ENCODE data around the gene RUBCN.

RUBCN gene

DNA sequence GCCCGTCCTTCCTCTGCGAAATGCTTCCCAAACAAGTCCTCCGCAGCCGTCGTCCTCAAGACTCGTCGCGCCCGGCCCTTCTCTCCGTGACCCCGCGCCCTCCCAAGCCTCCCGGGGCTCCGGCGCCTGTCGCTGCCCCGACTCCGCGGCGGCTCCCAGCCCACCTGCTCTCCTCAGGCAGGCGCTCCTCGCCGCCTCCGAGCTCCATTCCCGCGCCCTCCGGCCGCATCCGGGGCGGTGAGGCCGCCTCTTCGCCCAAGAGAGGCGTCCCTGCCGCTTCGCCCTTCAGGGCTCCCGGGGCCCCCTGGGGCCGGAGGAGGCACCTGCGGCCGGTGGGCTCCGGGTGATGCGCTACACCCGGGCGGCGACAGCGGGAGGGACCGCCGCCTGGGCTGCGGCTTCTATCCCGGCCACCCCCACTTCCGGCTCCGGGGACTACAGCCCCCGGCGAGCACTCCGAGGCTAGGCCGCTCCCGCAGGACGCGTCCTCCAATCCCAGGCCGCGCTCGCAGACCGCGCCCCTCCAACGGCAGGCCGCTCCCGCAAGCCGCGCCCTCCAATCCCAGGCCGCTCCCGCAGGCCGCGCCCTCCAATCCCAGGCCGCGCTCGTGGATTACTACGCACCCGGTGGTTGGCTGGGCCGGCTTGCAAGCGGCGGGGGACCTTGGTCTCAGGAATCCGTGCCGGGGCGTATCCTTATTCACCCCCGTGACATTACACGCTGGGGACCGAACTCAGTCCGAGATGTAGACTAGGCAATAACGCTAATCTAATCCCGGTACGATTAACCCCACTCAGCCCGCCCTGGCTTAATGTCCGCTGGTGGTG lies at the start of gene RUBCN:
TSS of gene RUBCN (minus strand) at position 414 of the 828 bp plus-strand sequence. CDS start at position 229, 185 bp downstream.
- Histone ChIP-seq H3K36me3 (ENCODE audit: control insufficient read depth, insufficient read depth, low read length, severe bottlenecking) (no peaks in the 10 kb centered on the region), H3K4me1 (ENCODE audit: control insufficient read depth, insufficient read depth, low read length) (peaks cover 11% of the 10 kb centered on the region), H3K9me3 (ENCODE audit: control insufficient read depth, low read length) (no peaks in the 10 kb centered on the region), H3K4me3 (ENCODE audit: low read length) (peak within 1 kb of the TSS; percentile 94), H3K9ac (ENCODE audit: low read length) (peak within 1 kb of the TSS; percentile 90), H3K27me3 (replicated peaks; ENCODE audit: control insufficient read depth, insufficient read depth, low read length) (no peaks in the 10 kb centered on the region)
- DNase-seq (ENCODE audit: low read depth) = peak; percentile 99

DNA sequence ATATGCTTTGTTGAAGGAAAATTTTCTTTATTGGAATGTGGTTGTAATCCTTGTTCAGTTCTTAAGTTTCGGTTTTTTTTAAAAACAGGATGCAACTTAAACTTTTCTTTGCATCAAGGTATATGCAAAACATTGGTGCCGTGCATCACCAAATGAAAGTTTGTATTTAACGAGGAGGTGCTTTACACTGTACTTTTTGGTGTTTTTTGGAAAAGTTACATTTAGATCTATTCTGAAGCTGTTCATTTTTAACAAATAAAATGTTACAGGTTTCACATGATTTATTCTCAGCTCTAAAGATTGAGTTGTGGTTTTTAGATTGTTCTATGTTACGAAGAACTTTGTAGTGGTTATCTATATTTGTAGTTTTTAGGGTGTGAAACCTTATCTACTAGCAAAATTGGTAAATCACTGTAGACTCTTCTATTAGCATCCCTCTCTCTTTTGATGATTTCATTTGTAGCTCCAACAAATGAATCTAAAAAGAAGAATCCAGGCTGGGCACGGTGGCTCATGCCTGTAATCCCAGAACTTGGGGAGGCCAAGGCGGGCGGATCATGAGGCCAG lies 47.4 kb upstream of the RUBCN start:
- no peak overlapping the region for H3K4me3 ChIP-seq (ENCODE audit: low read length)
- no peaks in the 10 kb centered on the region for H3K27me3 ChIP-seq (replicated peaks; ENCODE audit: control insufficient read depth, insufficient read depth, low read length)
- no peak overlapping the region for H3K9ac ChIP-seq (ENCODE audit: low read length)
- no peaks in the 10 kb centered on the region for H3K4me1 ChIP-seq (ENCODE audit: control insufficient read depth, insufficient read depth, low read length)
- peaks cover 52% of the 10 kb centered on the region for H3K36me3 ChIP-seq (ENCODE audit: control insufficient read depth, insufficient read depth, low read length, severe bottlenecking)
- DNase-seq (ENCODE audit: low read depth) = no peak
- H3K9me3 ChIP-seq (ENCODE audit: control insufficient read depth, low read length) = no peaks in the 10 kb centered on the region

DNA sequence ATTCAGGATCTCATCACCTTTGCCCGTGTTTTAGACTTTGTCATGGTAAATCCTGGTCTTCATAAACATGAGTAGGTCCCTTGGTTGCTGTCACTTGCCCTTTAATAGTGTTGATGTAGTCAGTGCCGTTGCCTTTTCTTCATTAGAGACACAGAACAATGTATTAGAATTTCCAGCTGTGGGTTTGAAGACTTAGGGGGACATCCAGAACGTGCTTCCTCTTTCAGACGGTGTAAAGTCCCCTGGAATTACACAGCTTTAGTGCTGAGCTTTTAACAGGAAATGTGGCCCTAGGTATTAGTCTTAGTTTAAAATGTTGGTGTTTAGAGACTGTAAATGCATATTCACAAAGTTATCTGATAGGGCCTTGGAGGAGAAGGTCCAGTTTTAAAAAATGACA lies 45.5 kb upstream of the RUBCN start:
- Histone ChIP-seq H3K27me3 (replicated peaks; ENCODE audit: control insufficient read depth, insufficient read depth, low read length) (no peaks in the 10 kb centered on the region), H3K36me3 (ENCODE audit: control insufficient read depth, insufficient read depth, low read length, severe bottlenecking) (peaks cover 70% of the 10 kb centered on the region), H3K4me1 (ENCODE audit: control insufficient read depth, insufficient read depth, low read length) (no peaks in the 10 kb centered on the region), H3K9ac (ENCODE audit: low read length) (no peak overlapping the region), H3K9me3 (ENCODE audit: control insufficient read depth, low read length) (no peaks in the 10 kb centered on the region), H3K4me3 (ENCODE audit: low read length) (no peak overlapping the region)
- DNase-seq (ENCODE audit: low read depth) = no peak

- H3K9ac ChIP-seq (ENCODE audit: low read length) = no peak overlapping the region
- no peaks in the 10 kb centered on the region for H3K9me3 ChIP-seq (ENCODE audit: control insufficient read depth, low read length)
- H3K27me3 ChIP-seq (replicated peaks; ENCODE audit: control insufficient read depth, insufficient read depth, low read length) = no peaks in the 10 kb centered on the region
- H3K4me3 ChIP-seq (ENCODE audit: low read length) = no peak overlapping the region
- DNase-seq (ENCODE audit: low read depth) = no peak
- H3K4me1 ChIP-seq (ENCODE audit: control insufficient read depth, insufficient read depth, low read length) = no peaks in the 10 kb centered on the region
- peaks cover 79% of the 10 kb centered on the region for H3K36me3 ChIP-seq (ENCODE audit: control insufficient read depth, insufficient read depth, low read length, severe bottlenecking)
Observed at GRCh38 chr3:197775317-197775716, 38.6 kb upstream of the RUBCN start.

DNA sequence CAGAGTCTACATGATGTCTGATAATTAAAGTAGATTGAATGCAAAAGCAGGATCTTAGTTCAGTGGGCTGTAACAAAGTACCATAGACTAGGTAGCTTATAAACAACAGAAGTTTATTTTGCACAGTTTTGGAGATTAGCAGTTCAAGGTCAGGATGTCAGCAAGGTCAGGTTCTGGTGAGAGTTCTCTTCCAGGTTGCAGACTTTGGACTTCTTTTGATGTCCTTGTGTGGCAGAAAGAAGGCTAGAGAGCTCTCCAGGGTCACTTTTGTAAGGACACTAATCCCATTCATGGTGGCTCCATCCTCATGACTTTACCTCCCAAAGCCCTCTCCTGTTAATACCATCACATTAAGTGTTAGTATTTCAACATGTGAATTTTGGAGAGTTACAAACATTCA lies 25.1 kb upstream of the RUBCN start:
- Histone ChIP-seq H3K9me3 (ENCODE audit: control insufficient read depth, low read length) (no peaks in the 10 kb centered on the region), H3K9ac (ENCODE audit: low read length) (no peak overlapping the region), H3K4me1 (ENCODE audit: control insufficient read depth, insufficient read depth, low read length) (peaks cover 3% of the 10 kb centered on the region), H3K27me3 (replicated peaks; ENCODE audit: control insufficient read depth, insufficient read depth, low read length) (no peaks in the 10 kb centered on the region), H3K36me3 (ENCODE audit: control insufficient read depth, insufficient read depth, low read length, severe bottlenecking) (peaks cover 43% of the 10 kb centered on the region), H3K4me3 (ENCODE audit: low read length) (no peak overlapping the region)
- no peak for DNase-seq (ENCODE audit: low read depth)

GRCh38 chr3:197758512-197758911 lies 21.8 kb upstream of the RUBCN start:
- peaks cover 13% of the 10 kb centered on the region for H3K4me1 ChIP-seq (ENCODE audit: control insufficient read depth, insufficient read depth, low read length)
- no peaks in the 10 kb centered on the region for H3K27me3 ChIP-seq (replicated peaks; ENCODE audit: control insufficient read depth, insufficient read depth, low read length)
- H3K9ac ChIP-seq (ENCODE audit: low read length) = no peak overlapping the region
- no peak for DNase-seq (ENCODE audit: low read depth)
- H3K36me3 ChIP-seq (ENCODE audit: control insufficient read depth, insufficient read depth, low read length, severe bottlenecking) = peaks cover 22% of the 10 kb centered on the region
- no peak overlapping the region for H3K4me3 ChIP-seq (ENCODE audit: low read length)
- H3K9me3 ChIP-seq (ENCODE audit: control insufficient read depth, low read length) = no peaks in the 10 kb centered on the region

DNA sequence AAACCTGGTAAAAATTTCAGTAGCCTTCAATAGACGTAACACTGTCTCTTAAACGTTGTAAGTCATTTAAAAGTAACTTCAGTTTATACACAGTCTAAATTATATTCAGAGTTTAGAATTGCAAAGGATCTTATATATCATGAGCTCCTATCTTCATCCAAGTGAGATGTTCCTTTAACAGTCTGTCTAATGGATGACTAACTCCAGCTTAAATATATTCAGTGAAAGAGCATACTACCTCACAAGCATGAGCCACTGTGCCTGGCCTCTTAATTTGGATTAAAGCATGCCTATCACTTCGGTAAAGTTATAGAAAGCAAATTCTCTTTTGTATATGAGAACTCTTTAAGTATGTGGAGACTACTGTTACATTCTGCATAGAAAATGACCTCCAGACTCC lies 20.0 kb upstream of the RUBCN start:
- Histone ChIP-seq H3K9me3 (ENCODE audit: control insufficient read depth, low read length) (no peaks in the 10 kb centered on the region), H3K9ac (ENCODE audit: low read length) (no peak overlapping the region), H3K4me1 (ENCODE audit: control insufficient read depth, insufficient read depth, low read length) (peaks cover 20% of the 10 kb centered on the region), H3K4me3 (ENCODE audit: low read length) (peak overlapping the region; percentile 55), H3K27me3 (replicated peaks; ENCODE audit: control insufficient read depth, insufficient read depth, low read length) (no peaks in the 10 kb centered on the region), H3K36me3 (ENCODE audit: control insufficient read depth, insufficient read depth, low read length, severe bottlenecking) (peaks cover 11% of the 10 kb centered on the region)
- DNase-seq (ENCODE audit: low read depth) = no peak

DNA sequence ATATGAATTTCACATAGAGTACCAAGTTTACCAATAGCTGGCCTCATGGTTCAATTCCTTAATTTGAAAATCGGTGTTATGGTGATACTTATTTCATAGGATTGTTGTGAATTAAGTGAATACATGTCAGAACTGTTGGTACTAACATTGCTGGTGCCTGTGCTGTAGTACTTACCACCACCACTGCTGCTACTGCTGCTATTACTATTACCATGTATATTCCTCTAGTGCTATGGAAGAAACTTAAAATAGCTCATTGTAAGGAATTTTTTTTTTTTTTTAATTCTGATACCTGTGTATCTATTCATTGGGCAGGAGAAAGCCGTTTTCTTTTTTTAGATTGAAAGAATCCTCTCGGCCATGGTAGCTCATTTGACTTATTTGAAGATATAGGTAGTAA lies 16.6 kb upstream of the RUBCN start:
- Histone ChIP-seq H3K4me3 (ENCODE audit: low read length) (no peak overlapping the region), H3K9ac (ENCODE audit: low read length) (no peak overlapping the region), H3K9me3 (ENCODE audit: control insufficient read depth, low read length) (no peaks in the 10 kb centered on the region), H3K36me3 (ENCODE audit: control insufficient read depth, insufficient read depth, low read length, severe bottlenecking) (peaks cover 4% of the 10 kb centered on the region), H3K4me1 (ENCODE audit: control insufficient read depth, insufficient read depth, low read length) (peaks cover 42% of the 10 kb centered on the region), H3K27me3 (replicated peaks; ENCODE audit: control insufficient read depth, insufficient read depth, low read length) (no peaks in the 10 kb centered on the region)
- peak; percentile 13 for DNase-seq (ENCODE audit: low read depth)

- Histone ChIP-seq H3K4me3 (ENCODE audit: low read length) (peak overlapping the region; percentile 97), H3K36me3 (ENCODE audit: control insufficient read depth, insufficient read depth, low read length, severe bottlenecking) (no peaks in the 10 kb centered on the region), H3K9ac (ENCODE audit: low read length) (no peak overlapping the region), H3K9me3 (ENCODE audit: control insufficient read depth, low read length) (no peaks in the 10 kb centered on the region), H3K4me1 (ENCODE audit: control insufficient read depth, insufficient read depth, low read length) (peaks cover 43% of the 10 kb centered on the region), H3K27me3 (replicated peaks; ENCODE audit: control insufficient read depth, insufficient read depth, low read length) (no peaks in the 10 kb centered on the region)
- DNase-seq (ENCODE audit: low read depth) = peak; percentile 15
Observed at GRCh38 chr3:197752107-197752506, 15.4 kb upstream of the RUBCN start.

DNA sequence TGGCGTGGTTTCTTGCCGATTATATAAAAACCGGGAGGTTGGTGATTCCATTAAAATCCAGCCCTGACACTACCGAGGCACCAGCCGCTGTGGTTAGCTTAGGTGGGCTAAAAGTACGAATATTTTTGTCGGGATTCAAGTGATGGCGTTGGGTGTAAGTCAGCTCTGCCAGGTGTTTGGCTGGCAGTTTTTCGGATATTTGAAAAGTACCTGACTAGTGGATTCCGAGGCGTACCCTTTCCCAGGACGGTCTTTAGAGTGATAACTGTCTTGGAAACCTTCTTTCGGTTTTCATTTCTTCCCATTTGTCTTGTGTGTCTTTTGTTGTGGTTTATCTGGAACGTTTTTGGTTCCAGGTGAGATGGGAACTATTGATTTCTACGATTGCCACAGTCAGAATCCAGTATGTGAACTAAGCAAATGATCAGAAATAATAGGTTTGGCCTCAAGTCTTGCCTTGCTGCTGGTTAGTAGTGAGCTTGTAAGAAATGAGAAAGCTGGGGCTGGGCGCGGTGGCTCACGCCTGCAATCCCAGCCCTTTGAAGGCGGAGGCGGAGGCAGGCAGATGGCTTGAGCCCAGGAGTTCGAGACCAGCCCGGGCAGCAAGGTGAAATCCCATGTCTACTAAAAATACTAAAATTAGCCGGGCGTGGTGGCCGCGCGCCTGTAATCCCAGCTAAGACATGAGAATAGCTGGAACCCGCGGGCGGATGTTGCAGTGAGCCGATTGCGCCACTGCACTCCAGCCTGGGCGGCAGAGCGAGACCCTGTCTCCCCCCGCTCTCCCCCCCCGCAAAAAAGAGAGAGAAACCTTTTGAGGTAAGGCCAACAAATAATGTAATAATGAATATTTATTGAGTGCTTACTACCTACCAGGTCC lies 14.4 kb upstream of the RUBCN start:
- peak; percentile 55 for DNase-seq (ENCODE audit: low read depth)
- H3K27me3 ChIP-seq (replicated peaks; ENCODE audit: control insufficient read depth, insufficient read depth, low read length) = no peaks in the 10 kb centered on the region
- H3K9me3 ChIP-seq (ENCODE audit: control insufficient read depth, low read length) = no peaks in the 10 kb centered on the region
- H3K4me1 ChIP-seq (ENCODE audit: control insufficient read depth, insufficient read depth, low read length) = peaks cover 33% of the 10 kb centered on the region
- peak overlapping the region; percentile 97 for H3K4me3 ChIP-seq (ENCODE audit: low read length)
- peak overlapping the region; percentile 92 for H3K9ac ChIP-seq (ENCODE audit: low read length)
- H3K36me3 ChIP-seq (ENCODE audit: control insufficient read depth, insufficient read depth, low read length, severe bottlenecking) = no peaks in the 10 kb centered on the region

- peak overlapping the region; percentile 92 for H3K9ac ChIP-seq (ENCODE audit: low read length)
Observed at GRCh38 chr3:197750396-197750831, 13.7 kb upstream of the RUBCN start.

More at GRCh38 chr3:197750396-197750831, 13.7 kb upstream of the RUBCN start:
- Histone ChIP-seq H3K27me3 (replicated peaks; ENCODE audit: control insufficient read depth, insufficient read depth, low read length) (no peaks in the 10 kb centered on the region), H3K4me1 (ENCODE audit: control insufficient read depth, insufficient read depth, low read length) (peaks cover 30% of the 10 kb centered on the region), H3K9me3 (ENCODE audit: control insufficient read depth, low read length) (no peaks in the 10 kb centered on the region), H3K4me3 (ENCODE audit: low read length) (peak overlapping the region; percentile 97), H3K36me3 (ENCODE audit: control insufficient read depth, insufficient read depth, low read length, severe bottlenecking) (no peaks in the 10 kb centered on the region)
- DNase-seq (ENCODE audit: low read depth) = peak; percentile 90
